Uterine smooth muscle cell (primary cell): ENCODE results near the gene FBXO24. TPM values are rescaled to one million over a fixed set of nuclear protein-coding genes. Genes with fewer than 3 reads are reported as not detected.

ENCODE experiments used
- total RNA-seq: library from RNA; depleted of rRNA; stranded (reverse); fragments of >200 nt; gene quantifications from 2 replicates; pipeline ENCODE4 v1.2.3, GENCODE V29; 2014

FBXO24 gene, protein sequence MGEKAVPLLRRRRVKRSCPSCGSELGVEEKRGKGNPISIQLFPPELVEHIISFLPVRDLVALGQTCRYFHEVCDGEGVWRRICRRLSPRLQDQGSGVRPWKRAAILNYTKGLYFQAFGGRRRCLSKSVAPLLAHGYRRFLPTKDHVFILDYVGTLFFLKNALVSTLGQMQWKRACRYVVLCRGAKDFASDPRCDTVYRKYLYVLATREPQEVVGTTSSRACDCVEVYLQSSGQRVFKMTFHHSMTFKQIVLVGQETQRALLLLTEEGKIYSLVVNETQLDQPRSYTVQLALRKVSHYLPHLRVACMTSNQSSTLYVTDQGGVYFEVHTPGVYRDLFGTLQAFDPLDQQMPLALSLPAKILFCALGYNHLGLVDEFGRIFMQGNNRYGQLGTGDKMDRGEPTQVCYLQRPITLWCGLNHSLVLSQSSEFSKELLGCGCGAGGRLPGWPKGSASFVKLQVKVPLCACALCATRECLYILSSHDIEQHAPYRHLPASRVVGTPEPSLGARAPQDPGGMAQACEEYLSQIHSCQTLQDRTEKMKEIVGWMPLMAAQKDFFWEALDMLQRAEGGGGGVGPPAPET
- total RNA-seq: 0.55 and 1.4 TPM in 2 replicates

DNA sequence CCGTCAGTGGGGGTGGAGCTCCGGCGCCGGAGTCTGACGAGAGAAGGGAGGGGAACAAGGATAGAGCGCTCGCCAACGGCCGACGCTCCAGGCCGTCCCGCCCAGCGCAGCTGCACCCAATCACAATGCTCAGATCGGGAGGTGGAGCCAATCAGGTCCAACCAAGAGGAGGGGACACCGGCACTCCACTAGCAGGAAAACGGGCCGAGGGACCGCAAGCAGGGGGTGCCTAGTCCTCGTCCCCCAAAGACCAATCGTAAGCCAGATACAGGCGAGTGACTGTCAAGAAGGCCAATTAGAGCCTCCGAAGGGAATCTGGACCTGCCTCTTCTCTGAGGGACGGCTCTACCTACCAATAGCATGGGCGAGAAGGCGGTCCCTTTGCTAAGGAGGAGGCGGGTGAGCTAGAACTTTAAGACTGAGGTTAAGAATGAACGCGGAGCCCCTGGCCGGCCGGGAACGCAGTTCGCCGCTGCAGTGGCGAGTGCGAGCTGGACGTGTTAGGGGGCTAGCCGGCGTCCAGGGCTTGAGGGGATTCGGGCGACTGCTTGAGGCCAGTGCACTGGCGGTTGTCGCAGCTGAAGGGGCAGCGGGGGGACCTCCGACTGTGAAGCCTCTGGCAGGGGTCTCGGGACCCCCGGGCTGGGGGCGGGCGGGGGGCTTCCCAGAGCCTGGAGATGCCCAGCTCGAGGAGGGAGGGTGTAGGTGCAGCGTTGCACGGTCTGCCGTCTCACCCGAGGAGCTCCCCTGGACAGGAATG is at the start of gene FBXO24:
Gene FBXO24 (plus strand): TSS at position 63 of the 760 bp plus-strand sequence. CDS start 298 bp downstream, at position 361.

GRCh38 chr7:100538654-100539435 is 47.3 kb upstream of the FBXO24 start, which contains the start of gene AGFG2:
TSS of gene AGFG2 (plus strand) at chr7:100539203. CDS start at chr7:100539347, 144 bp downstream.

GRCh38 chr7:100573691-100574361 is 12.3 kb upstream of the FBXO24 start, which contains the start of gene SAP25:
TSS of gene SAP25 (minus strand) at chr7:100573900. CDS start at chr7:100573742, 158 bp downstream.

GRCh38 chr7:100585511-100586265 is 440 bp upstream of the FBXO24 start, which contains the start of gene LRCH4:
TSS of gene LRCH4 (minus strand) at chr7:100586129. CDS start at chr7:100586100, 29 bp downstream.

DNA sequence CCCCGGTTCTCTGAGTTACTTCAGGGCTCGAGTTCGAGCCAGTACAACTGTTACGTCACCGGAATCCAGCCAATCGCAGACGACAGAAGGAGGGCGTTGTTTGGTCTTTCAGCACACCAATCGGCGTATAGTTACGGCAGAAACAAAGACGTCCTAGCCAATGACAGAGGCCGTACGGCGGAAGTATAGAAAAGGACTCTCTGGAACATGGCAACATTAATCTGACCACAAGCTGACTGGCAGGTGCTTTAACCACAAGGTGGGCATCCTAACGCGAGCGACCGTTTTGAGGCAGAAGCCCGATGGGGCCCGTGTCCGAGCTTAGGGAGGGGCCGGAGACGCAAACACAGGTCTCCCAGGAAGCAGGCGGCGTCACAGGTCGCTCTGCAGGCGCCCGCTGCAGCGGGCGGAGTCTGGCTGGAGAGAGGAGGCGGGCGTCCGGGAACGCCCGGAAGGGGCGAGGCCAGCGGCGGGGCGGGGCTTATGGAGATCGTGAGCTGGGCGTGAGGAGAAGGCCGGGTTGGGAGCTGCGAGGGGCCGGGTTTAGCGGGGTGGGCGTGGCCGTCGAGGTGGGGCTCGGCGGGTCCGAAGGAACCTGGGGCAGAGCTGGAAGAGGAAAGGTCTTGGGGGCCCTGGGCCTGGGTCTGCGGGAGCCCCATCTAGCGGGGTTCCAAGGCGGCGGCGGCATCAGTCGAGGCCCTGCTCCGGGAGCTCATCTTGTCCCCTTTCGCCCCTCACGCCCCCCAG is 26.0 kb downstream of the FBXO24 start, which contains the start of gene MOSPD3:
Gene MOSPD3 (plus strand): TSS at position 558 of the 747 bp plus-strand sequence. CDS start 252 bp downstream, outside the sequence.

GRCh38 chr7:100641463-100641859 is 55.3 kb downstream of the FBXO24 start, which contains the start of gene TFR2:
TSS of gene TFR2 (minus strand) at chr7:100641552. CDS start at chr7:100641509, 43 bp downstream.

Other genes with a start within 250 kb of the FBXO24 start
- 8.1 and 9.4 TPM in 2 replicates for gene PILRB, start 228.2 kb upstream of the FBXO24 start, total RNA-seq
- 0.12 TPM in 1 of 2 replicates, not detected in the other for gene PILRA, start 212.8 kb upstream of the FBXO24 start, total RNA-seq
- 1.4 TPM in 2 replicates for gene ZCWPW1, start 157.6 kb upstream of the FBXO24 start, total RNA-seq
- gene MEPCE, start 156.5 kb upstream of the FBXO24 start, total RNA-seq: 28.5 and 40.4 TPM in 2 replicates
- gene PPP1R35, start 149.8 kb upstream of the FBXO24 start, total RNA-seq: 32.9 and 36.2 TPM in 2 replicates
- gene SPACDR, start 122.1 kb upstream of the FBXO24 start, total RNA-seq: 0.37 TPM in 1 of 2 replicates, not detected in the other
- 23.0 and 23.6 TPM in 2 replicates for gene TSC22D4, start 107.1 kb upstream of the FBXO24 start, total RNA-seq
- gene NYAP1, start 102.4 kb upstream of the FBXO24 start, total RNA-seq: 1.2 and 2.5 TPM in 2 replicates
- gene AGFG2, start 47.1 kb upstream of the FBXO24 start, total RNA-seq: 4.4 and 5.1 TPM in 2 replicates
- not detected in 2 replicates for gene SAP25, start 12.4 kb upstream of the FBXO24 start, total RNA-seq
- 17.7 and 21.7 TPM in 2 replicates for gene LRCH4, start 199 bp upstream of the FBXO24 start, total RNA-seq
- 79.7 and 107 TPM in 2 replicates for gene PCOLCE, start 16.0 kb downstream of the FBXO24 start, total RNA-seq
- 3.5 and 5.6 TPM in 2 replicates for gene MOSPD3, start 26.2 kb downstream of the FBXO24 start, total RNA-seq
- 0.33 and 0.37 TPM in 2 replicates for gene TFR2, start 55.2 kb downstream of the FBXO24 start, total RNA-seq
- gene ACTL6B, start 70.1 kb downstream of the FBXO24 start, total RNA-seq: not detected in 2 replicates
- gene GNB2, start 87.4 kb downstream of the FBXO24 start, total RNA-seq: 64.2 and 93.7 TPM in 2 replicates
- 23.5 and 32.0 TPM in 2 replicates for gene GIGYF1, start 107.9 kb downstream of the FBXO24 start, total RNA-seq
- 33.4 and 51.5 TPM in 2 replicates for gene POP7, start 119.8 kb downstream of the FBXO24 start, total RNA-seq
- gene EPO, start 134.1 kb downstream of the FBXO24 start, total RNA-seq: not detected in 2 replicates
- gene ZAN, start 147.3 kb downstream of the FBXO24 start, total RNA-seq: not detected in 2 replicates
- gene EPHB4, start 241.2 kb downstream of the FBXO24 start, total RNA-seq: 37.1 and 46.9 TPM in 2 replicates